Neural cell (in vitro differentiated cells): ENCODE measurements around the gene ANGEL1.

Experiments used
- TAF1 ChIP-seq: IDR thresholded peaks from 2 replicates; pipeline ENCODE4 v1.6.1; 2012; ENCODE audit warnings: low read depth
- TF ChIP-seq, protein P1 (sequence below): fragments of 450-650 bp; IDR thresholded peaks from 2 replicates; pipeline ENCODE4 v1.5.1; 2014; ENCODE audit warnings: antibody characterized with exemption, mild to moderate bottlenecking, moderate library complexity; ENCODE audit not compliant: poor library complexity, severe bottlenecking

DNA sequence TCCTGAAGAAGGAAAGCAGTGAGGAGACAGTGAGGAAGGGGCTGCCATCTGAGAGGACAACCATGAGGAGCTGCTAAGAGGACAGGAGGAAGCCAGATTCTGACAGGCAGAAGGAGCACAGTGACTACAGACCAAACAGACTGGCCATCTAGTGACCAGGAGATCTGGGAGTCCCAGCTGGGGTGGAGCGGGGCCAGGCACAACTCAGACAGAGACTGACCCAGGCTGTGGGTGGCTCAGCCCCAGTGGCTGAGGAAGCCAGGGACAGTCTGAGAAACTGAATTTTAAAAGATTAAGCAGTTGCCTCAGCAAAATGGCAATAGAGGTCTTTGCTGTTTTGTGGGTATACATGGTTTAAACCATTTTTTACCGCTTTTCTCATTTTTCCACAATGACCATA lies 42.4 kb upstream of the ANGEL1 start:
- TF ChIP-seq, protein P1, sequence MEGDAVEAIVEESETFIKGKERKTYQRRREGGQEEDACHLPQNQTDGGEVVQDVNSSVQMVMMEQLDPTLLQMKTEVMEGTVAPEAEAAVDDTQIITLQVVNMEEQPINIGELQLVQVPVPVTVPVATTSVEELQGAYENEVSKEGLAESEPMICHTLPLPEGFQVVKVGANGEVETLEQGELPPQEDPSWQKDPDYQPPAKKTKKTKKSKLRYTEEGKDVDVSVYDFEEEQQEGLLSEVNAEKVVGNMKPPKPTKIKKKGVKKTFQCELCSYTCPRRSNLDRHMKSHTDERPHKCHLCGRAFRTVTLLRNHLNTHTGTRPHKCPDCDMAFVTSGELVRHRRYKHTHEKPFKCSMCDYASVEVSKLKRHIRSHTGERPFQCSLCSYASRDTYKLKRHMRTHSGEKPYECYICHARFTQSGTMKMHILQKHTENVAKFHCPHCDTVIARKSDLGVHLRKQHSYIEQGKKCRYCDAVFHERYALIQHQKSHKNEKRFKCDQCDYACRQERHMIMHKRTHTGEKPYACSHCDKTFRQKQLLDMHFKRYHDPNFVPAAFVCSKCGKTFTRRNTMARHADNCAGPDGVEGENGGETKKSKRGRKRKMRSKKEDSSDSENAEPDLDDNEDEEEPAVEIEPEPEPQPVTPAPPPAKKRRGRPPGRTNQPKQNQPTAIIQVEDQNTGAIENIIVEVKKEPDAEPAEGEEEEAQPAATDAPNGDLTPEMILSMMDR: no peak
- TF ChIP-seq TAF1: no peak
